Measurements from ENCODE around the gene GABRA4.

Gene GABRA4

DNA sequence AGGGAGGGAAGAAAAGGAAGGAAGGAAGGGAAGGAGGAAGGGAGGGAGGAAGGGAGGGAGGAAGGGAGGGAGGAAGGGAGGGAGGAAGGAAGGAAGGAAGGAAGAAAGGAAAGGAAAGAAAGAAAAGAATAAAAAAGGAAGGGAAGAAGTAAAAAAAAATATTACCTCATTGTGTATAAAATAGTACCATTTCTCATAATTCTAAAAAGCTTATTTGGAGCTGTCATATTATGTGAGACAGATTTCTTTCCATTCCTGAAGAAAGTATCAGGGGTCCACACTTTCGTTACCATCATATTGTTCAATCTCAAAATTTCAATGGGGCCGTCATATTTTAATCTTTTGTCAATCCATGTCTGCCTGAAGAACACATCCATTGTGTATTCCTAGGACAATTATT is 16.1 kb downstream of the GABRA4 start:
- no peak for DNase-seq

DNA sequence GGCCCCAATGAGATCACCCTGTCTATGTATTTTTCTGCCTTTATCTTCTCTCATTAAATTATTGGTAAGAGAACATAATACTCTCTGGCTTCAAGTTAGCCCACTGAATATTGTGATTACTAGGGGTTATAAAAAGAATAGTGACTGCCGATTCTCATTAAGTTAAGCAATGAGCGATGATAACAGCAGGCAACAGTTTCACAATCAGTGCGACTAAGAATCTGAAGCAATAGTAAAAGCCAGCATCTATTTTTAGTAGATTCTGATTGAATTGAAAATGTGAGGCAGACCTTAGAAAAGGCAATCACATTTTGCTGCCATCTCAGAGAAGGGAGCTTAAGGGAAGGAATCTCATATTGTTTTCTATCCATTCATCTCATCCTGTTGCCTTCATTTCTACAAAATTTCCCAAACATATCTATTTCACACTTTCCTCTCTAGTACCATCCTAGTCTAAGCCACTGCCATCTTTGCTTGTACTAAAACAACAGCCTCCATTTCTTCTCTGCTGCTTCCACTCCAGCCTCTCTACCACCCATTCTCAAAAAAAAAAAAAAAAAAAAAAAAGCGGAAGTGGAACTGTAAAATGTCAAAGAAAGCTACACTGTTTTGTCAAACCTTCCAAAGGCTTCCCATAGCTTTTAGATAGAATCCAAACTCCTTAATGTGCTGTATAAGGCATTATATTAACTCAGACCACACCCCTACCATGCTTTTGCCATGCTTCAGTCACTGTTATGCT is 17.4 kb downstream of the GABRA4 start:
- no peak for DNase-seq

- DNase-seq, result no peak
Measured at GRCh38 chr4:46974891-46975543, 18.4 kb downstream of the GABRA4 start.

- no peak for DNase-seq
Measured at GRCh38 chr4:46968847-46969246, 24.5 kb downstream of the GABRA4 start.

GRCh38 chr4:46967631-46968030 is 25.8 kb downstream of the GABRA4 start:
- DNase-seq, result no peak

GRCh38 chr4:46958742-46959488 is 34.5 kb downstream of the GABRA4 start:
- no peak for DNase-seq

- no peak for DNase-seq
Measured at GRCh38 chr4:46956451-46956850, 36.9 kb downstream of the GABRA4 start.

DNA sequence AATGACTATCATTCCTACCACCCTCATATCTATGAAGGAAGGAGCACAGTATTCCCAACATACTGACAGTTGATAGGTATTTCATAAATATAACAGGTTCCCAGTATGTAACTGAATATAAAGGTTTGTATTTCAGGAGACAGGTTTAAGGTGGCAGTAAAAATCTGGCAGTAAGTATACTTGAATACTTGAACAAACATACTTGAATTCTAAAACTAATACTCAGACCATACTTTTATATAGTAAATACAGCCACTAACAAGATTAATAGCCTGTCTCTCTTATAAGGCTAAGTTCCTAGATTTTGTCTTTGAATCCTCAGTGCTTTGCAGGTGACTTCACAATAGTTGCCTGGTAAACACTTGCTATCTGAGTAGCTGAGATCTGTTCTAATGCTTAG is 37.8 kb downstream of the GABRA4 start:
- no peak for DNase-seq

DNA sequence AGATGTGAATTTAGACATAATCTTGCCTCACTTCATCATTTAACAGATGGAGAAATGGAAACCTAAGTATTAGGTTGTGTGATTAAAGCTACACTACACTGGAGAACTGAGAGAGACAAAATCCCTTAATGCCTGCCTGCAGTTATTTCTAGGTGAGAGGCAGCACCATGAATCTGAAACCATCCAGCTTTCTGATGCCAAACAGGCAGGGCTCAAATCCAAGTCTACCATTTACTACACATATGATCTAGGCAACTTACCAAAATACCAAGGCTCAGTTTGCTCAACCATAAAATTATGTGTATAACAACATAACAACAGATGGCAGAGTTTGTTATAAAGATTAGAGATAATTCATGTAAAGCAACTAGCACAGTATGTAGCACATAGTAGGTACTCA is 38.7 kb downstream of the GABRA4 start:
- DNase-seq, result no peak

DNA sequence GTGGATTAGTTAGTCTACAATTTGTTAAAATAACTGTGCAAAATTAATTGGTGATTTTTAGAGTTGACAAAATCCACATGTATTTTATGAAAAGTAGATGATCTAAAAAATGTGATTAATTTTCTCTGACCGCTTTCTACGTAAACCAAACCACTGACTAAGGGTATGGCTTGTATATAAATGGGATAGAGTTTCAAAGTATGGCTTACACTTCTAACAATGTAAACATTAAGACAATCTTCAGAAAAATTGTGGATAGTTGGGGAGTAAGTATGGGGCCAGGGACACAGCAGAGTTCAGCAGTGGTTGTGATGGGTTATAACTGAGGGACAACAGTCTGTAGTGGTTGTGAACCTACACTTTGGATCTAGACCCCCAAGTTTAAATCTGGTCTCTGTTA is 39.8 kb downstream of the GABRA4 start:
- DNase-seq, result no peak

- no peak for DNase-seq
Measured at GRCh38 chr4:46952451-46952850, 40.9 kb downstream of the GABRA4 start.

GRCh38 chr4:46950826-46951225 is 42.6 kb downstream of the GABRA4 start:
- no peak for DNase-seq

- no peak for DNase-seq
Measured at GRCh38 chr4:46949822-46950221, 43.6 kb downstream of the GABRA4 start.

GRCh38 chr4:46947541-46947940 is 45.8 kb downstream of the GABRA4 start:
- no peak for DNase-seq

- no peak for DNase-seq
Measured at GRCh38 chr4:46946919-46947536, 46.4 kb downstream of the GABRA4 start.

DNA sequence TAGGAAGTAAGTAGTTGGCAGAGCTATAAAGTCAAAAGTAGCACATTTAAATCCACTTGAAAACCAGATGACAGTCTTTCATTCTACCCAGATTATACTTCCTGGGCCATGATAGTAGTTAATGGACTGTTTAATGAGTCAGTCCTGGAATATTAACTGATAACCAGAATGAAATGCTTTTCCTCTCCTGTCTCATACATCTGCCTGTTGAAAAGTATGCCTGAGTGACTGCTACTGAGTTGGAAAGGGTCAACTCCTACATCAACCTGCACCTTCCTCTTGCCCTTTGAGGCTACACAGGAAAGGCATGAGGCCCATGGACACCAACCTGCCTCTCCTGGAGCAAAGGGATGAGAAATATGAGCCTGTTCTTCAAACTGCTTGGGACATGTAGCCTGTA is 48.3 kb downstream of the GABRA4 start:
- no peak for DNase-seq

GRCh38 chr4:46944345-46944744 is 49.0 kb downstream of the GABRA4 start:
- no peak for DNase-seq

DNA sequence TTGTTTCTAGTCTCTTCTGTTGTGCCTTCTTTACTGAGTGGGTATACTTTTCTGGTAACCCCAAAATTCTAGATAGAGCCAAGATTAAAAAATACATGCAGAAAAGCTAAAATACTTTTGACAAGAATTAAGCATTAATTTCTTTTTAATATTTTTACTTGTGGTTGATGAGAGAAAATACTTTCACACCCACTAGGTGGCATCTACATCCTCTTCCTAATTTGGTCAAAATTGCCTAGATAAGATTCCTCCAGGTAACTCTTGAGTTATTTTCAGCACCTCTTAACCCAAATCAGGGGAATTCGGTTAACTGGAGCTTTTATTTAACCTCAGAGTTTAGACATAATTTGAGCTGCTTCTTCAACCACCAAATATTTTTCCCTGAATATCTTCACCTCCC is 55.9 kb downstream of the GABRA4 start:
- DNase-seq, result no peak

- no peak for DNase-seq
Measured at GRCh38 chr4:46934726-46935125, 58.7 kb downstream of the GABRA4 start.

GRCh38 chr4:46933686-46934085 is 59.7 kb downstream of the GABRA4 start:
- DNase-seq, result no peak

GRCh38 chr4:46931981-46932380 is 61.4 kb downstream of the GABRA4 start:
- DNase-seq, result no peak

DNA sequence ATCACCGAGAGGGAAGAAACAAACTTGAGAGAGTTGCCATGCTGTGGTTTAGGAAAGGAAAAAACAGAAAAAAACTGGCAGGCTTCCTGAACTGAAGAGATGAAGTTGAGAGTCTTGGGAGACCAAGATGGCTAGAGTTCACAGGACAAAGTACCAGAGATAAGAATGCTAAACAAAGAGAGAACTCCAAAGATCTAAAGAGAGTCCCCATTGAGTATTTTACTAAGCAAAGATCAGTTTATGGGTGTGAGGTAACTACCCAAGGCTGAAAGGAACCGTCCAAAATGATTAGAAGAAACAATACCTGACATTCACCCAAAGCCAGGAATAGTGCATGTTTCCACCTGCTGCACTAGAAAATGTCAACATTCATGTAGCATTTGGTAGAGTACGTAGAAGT is 62.5 kb downstream of the GABRA4 start:
- DNase-seq, result no peak

GRCh38 chr4:46927201-46927600 is 66.2 kb downstream of the GABRA4 start:
- no peak for DNase-seq
